ENCODE measurements around the gene ARSG.
A peak's percentile ranks its signal among the peaks of the same experiment; 100 is the strongest.
"Not testable (repeated sequence)": the region's sequence is repeated elsewhere in the genome, so short reads cannot be mapped to it uniquely, and the experiment has no call there.

The ARSG gene

GRCh38 chr17:68341482-68341881 is 50.2 kb downstream of the ARSG start:
- DNase-seq, result no peak

- DNase-seq, result no peak
Observed at GRCh38 chr17:68343976-68344375, 52.7 kb downstream of the ARSG start.

GRCh38 chr17:68344701-68345136 is 53.4 kb downstream of the ARSG start:
- no peak for DNase-seq

GRCh38 chr17:68346448-68346847 is 55.2 kb downstream of the ARSG start:
- DNase-seq, result peak; percentile 95

- no peak for DNase-seq
Observed at GRCh38 chr17:68347380-68347779, 56.1 kb downstream of the ARSG start.

- no peak for DNase-seq
Observed at GRCh38 chr17:68349157-68349556, 57.9 kb downstream of the ARSG start.

- no peak for DNase-seq
Observed at GRCh38 chr17:68351395-68351794, 60.1 kb downstream of the ARSG start.

- no peak for DNase-seq
Observed at GRCh38 chr17:68352041-68352440, 60.7 kb downstream of the ARSG start.

GRCh38 chr17:68352671-68353070 is 61.4 kb downstream of the ARSG start:
- not testable (repeated sequence) for DNase-seq

- no peak for DNase-seq
Observed at GRCh38 chr17:68353111-68353521, 61.8 kb downstream of the ARSG start.

- not testable (repeated sequence) for DNase-seq
Observed at GRCh38 chr17:68354311-68354710, 63.0 kb downstream of the ARSG start.

- not testable (repeated sequence) for DNase-seq
Observed at GRCh38 chr17:68355108-68355507, 63.8 kb downstream of the ARSG start.

GRCh38 chr17:68356520-68356919 is 65.2 kb downstream of the ARSG start:
- peak; percentile 93 to 96 for DNase-seq

- no peak for DNase-seq
Observed at GRCh38 chr17:68356949-68357455, 65.7 kb downstream of the ARSG start.

GRCh38 chr17:68357886-68358285 is 66.6 kb downstream of the ARSG start:
- no peak for DNase-seq

GRCh38 chr17:68359791-68360535 is 68.7 kb downstream of the ARSG start:
- no peak for DNase-seq

GRCh38 chr17:68365469-68365868 is 74.2 kb downstream of the ARSG start:
- no peak for DNase-seq

GRCh38 chr17:68368387-68368786 is 77.1 kb downstream of the ARSG start:
- no peak for DNase-seq

- DNase-seq, result no peak
Observed at GRCh38 chr17:68375566-68375965, 84.3 kb downstream of the ARSG start.

- not testable (repeated sequence) for DNase-seq
Observed at GRCh38 chr17:68376178-68376577, 84.9 kb downstream of the ARSG start.

GRCh38 chr17:68377771-68378267 is 86.5 kb downstream of the ARSG start:
- no peak for DNase-seq

- DNase-seq, result no peak
Observed at GRCh38 chr17:68378268-68379176, 87.2 kb downstream of the ARSG start.

- no peak for DNase-seq
Observed at GRCh38 chr17:68379177-68379510, 87.8 kb downstream of the ARSG start.
